Measurements from ENCODE around the gene LY86.

DNA sequence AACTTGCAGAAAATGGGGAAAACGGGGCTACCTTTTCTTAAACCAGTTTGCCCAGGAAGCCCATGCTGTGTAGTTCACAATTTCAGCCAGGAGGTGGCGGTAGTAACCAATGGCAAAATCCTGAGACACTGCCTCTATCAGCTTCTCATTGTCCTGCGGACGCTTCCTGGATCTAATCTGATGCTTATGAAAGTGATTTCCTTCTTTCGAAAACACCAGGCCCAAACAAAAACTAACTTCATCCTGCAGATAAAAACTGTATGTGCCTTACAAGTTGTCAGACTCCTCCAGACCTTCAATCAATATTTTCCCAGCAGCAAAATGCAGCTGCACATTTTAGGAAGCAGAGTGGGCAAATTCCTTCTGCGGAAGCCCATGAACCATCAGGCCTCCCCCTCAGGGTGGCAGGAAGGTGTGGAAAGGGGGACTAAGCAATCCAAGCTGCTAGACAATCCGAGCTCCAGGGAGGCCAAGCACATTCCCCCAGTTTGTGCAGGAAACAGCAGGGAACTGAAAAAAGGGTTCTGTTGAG lies 88.5 kb downstream of the LY86 start:
- TF ChIP-seq TAF1 (IDR thresholded peaks at IDR 0.05; ENCODE audit: low read depth, low read length) (no peak), POLR2A (IDR thresholded peaks at IDR 0.05; ENCODE audit: low read depth, low read length) (no peak), POLR2AphosphoS5 (IDR thresholded peaks at IDR 0.05; ENCODE audit: low read depth, low read length) (no peak), SPI1 (IDR thresholded peaks at IDR 0.05; ENCODE audit: low read depth, low read length) (no peak), POU2F2 (IDR thresholded peaks at IDR 0.05; ENCODE audit: low read depth, low read length) (no peak), PAX5 (IDR thresholded peaks at IDR 0.05; ENCODE audit: insufficient read depth, low read length, severe bottlenecking) (no peak)
